Fibroblast of lung (primary cell): Measurements from ENCODE around the gene GALR1. TPM values are rescaled to one million over a fixed set of nuclear protein-coding genes. Genes with fewer than 3 reads are reported as not detected.

Experiments used
- DNase-seq, 2 donors: peaks; one replicate each; pipeline versions ENCODE4 v3.0.0 to v3.0.0-alpha.2; 2010; ENCODE audit warnings: low read depth in 2 of 2
- H2AFZ ChIP-seq: 2 replicates; pipeline ENCODE4 v1.5.1; 2012; ENCODE audit warnings: low read length, control low read depth, inconsistent platforms
- H3K27ac ChIP-seq: 2 replicates; pipeline ENCODE4 v1.5.1; 2011; ENCODE audit warnings: low read length, control low read depth; ENCODE audit not compliant: insufficient read depth
- H3K27me3 ChIP-seq: 2 replicates; pipeline ENCODE4 v1.5.1; 2011; ENCODE audit warnings: mild to moderate bottlenecking, low read length; ENCODE audit not compliant: control insufficient read depth, insufficient read depth
- H3K36me3 ChIP-seq: 2 replicates; pipeline ENCODE4 v1.5.1; 2011; ENCODE audit warnings: low read length; ENCODE audit not compliant: control insufficient read depth, insufficient read depth
- H3K4me1 ChIP-seq: 2 replicates; pipeline ENCODE4 v1.5.1; 2011; ENCODE audit warnings: low read length; ENCODE audit not compliant: control insufficient read depth, insufficient read depth; ENCODE audit errors: extremely low read depth
- H3K4me2 ChIP-seq: 2 replicates; pipeline ENCODE4 v1.5.1; 2011; ENCODE audit warnings: low read length, control low read depth; ENCODE audit not compliant: insufficient read depth; ENCODE audit errors: extremely low read depth
- H3K4me3 ChIP-seq, 4 experiments: fragments of 200-600 bp in 1 of 4; sonication (generic) in 1 of 4; replicated peaks in 1 of 4; 2 replicates each; pipeline ENCODE4 v1.5.1; 2011 to 2016; ENCODE audit warnings: low read length in 4 of 4, low read depth in 3 of 4, mild to moderate bottlenecking in 3 of 4, control low read depth in 2 of 4, inconsistent platforms in 1 of 4, mixed read lengths in 1 of 4; ENCODE audit not compliant: insufficient read depth in 1 of 4; ENCODE audit errors: control extremely low read depth in 1 of 4
- H3K79me2 ChIP-seq: 2 replicates; pipeline ENCODE4 v1.5.1; 2012; ENCODE audit warnings: mild to moderate bottlenecking, low read length, inconsistent platforms; ENCODE audit not compliant: control insufficient read depth, insufficient read depth
- H3K9ac ChIP-seq: 2 replicates; pipeline ENCODE4 v1.5.1; 2011; ENCODE audit warnings: mild to moderate bottlenecking, low read length, control low read depth; ENCODE audit not compliant: insufficient read depth
- H3K9me3 ChIP-seq: 2 replicates; pipeline ENCODE4 v1.5.1; 2012; ENCODE audit warnings: low read depth, low read length; ENCODE audit not compliant: control insufficient read depth, insufficient read depth
- H4K20me1 ChIP-seq: 2 replicates; pipeline ENCODE4 v1.5.1; 2011; ENCODE audit warnings: low read length; ENCODE audit not compliant: control insufficient read depth, insufficient read depth; ENCODE audit errors: extremely low read depth
- CTCF ChIP-seq, 2 donors: IDR thresholded peaks in 1 of 2; conservative IDR thresholded peaks in 1 of 2; 1 replicate in 1 of 2; 2 replicates in 1 of 2; pipeline ENCODE4 v1.5.1; 2011 to 2012; ENCODE audit warnings: low read length in 2 of 2, control low read depth in 1 of 2, inconsistent platforms in 1 of 2, low read depth in 1 of 2, mild to moderate bottlenecking in 1 of 2
- EZH2 ChIP-seq: IDR thresholded peaks from 2 replicates; pipeline ENCODE4 v1.5.1; 2012; ENCODE audit warnings: low read length, control low read depth, mild to moderate bottlenecking; ENCODE audit errors: missing control alignments
- polyA plus RNA-seq, 2 donors: library from polyadenylated mRNA; depleted of rRNA in 1 of 2; stranded (reverse) in 1 of 2; unstranded in 1 of 2; fragments of >200 nt; gene quantifications; 2 replicates each; pipeline ENCODE4 v1.2.1, GENCODE V29; 2011 to 2012; ENCODE audit warnings: missing spikeins in 1 of 2
- total RNA-seq: library from RNA; depleted of rRNA; stranded (reverse); fragments of >200 nt; gene quantifications from 2 replicates; pipeline ENCODE4 v1.2.1, GENCODE V29; 2014

The GALR1 gene
- total and polyA plus RNA-seq, 2 donors (not counting 1 experiment from before 2014, with no cell fraction given), result not detected

DNA sequence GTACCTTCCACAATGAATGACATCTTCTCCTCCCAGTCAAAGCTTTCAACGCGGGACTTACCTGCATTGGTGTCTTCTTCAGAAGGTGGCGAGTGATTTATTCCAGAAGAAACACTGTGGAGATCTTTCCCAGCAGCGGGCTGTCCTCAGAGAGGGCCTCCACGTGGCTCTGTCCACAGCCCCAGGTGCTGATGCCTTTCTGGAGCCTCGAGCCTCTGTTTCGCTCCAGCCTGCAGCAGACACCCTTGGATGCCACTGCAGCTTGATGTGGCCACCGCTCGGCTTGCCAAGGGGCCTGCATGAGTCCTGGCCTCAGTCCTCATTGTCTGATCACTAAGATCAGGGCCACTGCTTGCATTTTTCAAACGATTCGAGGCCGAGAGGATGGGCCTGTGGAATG, 46.6 kb upstream of the GALR1 start:
- Histone ChIP-seq H3K27ac (no peak overlapping the region), H3K9ac (no peak overlapping the region), H3K4me3 (no peak overlapping the region), H2AFZ (no peak overlapping the region), H3K79me2 (no peaks in the 10 kb centered on the region), H3K27me3 (peaks cover 2% of the 10 kb centered on the region), H3K4me1 (peaks cover 13% of the 10 kb centered on the region), H4K20me1 (no peaks in the 10 kb centered on the region), H3K9me3 (no peaks in the 10 kb centered on the region), H3K36me3 (no peaks in the 10 kb centered on the region), H3K4me2 (no peak overlapping the region)
- DNase-seq, result peak in 1 of 2 donors; percentile 5
- no peak for TF ChIP-seq EZH2
- TF ChIP-seq CTCF (conservative IDR thresholded peaks at IDR 0.05 in 1 of 2, IDR thresholded peaks at IDR 0.05 in 1 of 2; ENCODE audit: low read depth in 1 of 2, low read length in 2 of 2), result no peak

DNA sequence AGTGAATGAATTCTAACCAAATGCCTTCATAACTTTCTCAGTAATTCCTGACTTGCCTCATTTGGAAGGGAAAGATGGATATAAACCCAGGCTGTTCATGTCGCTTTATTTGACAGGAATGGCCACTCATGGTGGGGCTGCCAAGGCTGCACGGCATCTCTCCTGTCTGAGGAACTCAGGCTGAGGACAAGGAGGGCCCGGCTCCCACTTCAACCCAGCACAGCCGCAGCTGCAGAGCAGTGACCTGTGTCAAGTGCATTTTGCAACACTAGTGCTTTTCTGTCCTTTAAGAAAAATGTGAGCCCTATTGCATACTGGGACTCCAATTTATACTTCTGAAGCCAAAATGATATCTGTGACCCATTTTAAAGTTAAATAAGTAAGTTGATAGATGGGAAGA, 45.8 kb upstream of the GALR1 start:
- Histone ChIP-seq H3K9ac (no peak overlapping the region), H2AFZ (no peak overlapping the region), H3K4me1 (peaks cover 13% of the 10 kb centered on the region), H3K27me3 (peaks cover 2% of the 10 kb centered on the region), H3K9me3 (no peaks in the 10 kb centered on the region), H4K20me1 (no peaks in the 10 kb centered on the region), H3K4me3 (no peak overlapping the region), H3K79me2 (no peaks in the 10 kb centered on the region), H3K4me2 (no peak overlapping the region), H3K27ac (no peak overlapping the region), H3K36me3 (no peaks in the 10 kb centered on the region)
- no peak for DNase-seq
- TF ChIP-seq EZH2, result no peak
- no peak for TF ChIP-seq CTCF (conservative IDR thresholded peaks at IDR 0.05 in 1 of 2, IDR thresholded peaks at IDR 0.05 in 1 of 2; ENCODE audit: low read depth in 1 of 2, low read length in 2 of 2)

- Histone ChIP-seq H2AFZ (no peak overlapping the region), H3K4me1 (peaks cover 19% of the 10 kb centered on the region), H3K9me3 (no peaks in the 10 kb centered on the region), H3K27me3 (no peaks in the 10 kb centered on the region), H4K20me1 (no peaks in the 10 kb centered on the region), H3K4me2 (no peak overlapping the region), H3K4me3 (no peak overlapping the region), H3K79me2 (no peaks in the 10 kb centered on the region), H3K27ac (no peak overlapping the region), H3K36me3 (no peaks in the 10 kb centered on the region), H3K9ac (no peak overlapping the region)
- DNase-seq, result no peak
- TF ChIP-seq CTCF (conservative IDR thresholded peaks at IDR 0.05 in 1 of 2, IDR thresholded peaks at IDR 0.05 in 1 of 2; ENCODE audit: low read depth in 1 of 2, low read length in 2 of 2), result no peak
Measured at GRCh38 chr18:77205769-77206168, 43.9 kb upstream of the GALR1 start.
